Left lung (tissue), 10 donors: ENCODE data around the gene TMEM82. TPM values are rescaled to one million over a fixed set of nuclear protein-coding genes. Genes with fewer than 3 reads are reported as not detected.
A peak's percentile ranks its signal among the peaks of the same experiment; 100 is the strongest.

Experiments
- ATAC-seq: fragments of 200-7000 bp; cut with Tn5 transposase; one replicate; pipeline ENCODE4 v1.9.1; 2020; ENCODE audit warnings: moderate library complexity
- DNase-seq, 4 donors: peaks; one replicate each; pipeline ENCODE4 v3.0.0-alpha.2; 2013 to 2020
- H3K27ac ChIP-seq, 2 donors: fragments of 200-600 bp; sonication (generic) in 1 of 2; one replicate each; pipeline versions ENCODE4 v1.5.0 to v1.8.0; 2020 to 2021
- H3K27me3 ChIP-seq, 2 donors: fragments of 200-600 bp; sonication (generic) in 1 of 2; one replicate each; pipeline versions ENCODE4 v1.5.0 to v1.8.0; 2020 to 2021
- H3K36me3 ChIP-seq, 2 donors: fragments of 200-600 bp; sonication (generic) in 1 of 2; one replicate each; pipeline versions ENCODE4 v1.5.0 to v1.8.0; 2020 to 2021
- H3K4me1 ChIP-seq, 2 donors: fragments of 200-600 bp; one replicate each; pipeline ENCODE4 v1.8.0; 2021
- H3K4me3 ChIP-seq, 2 donors: fragments of 200-600 bp; sonication (generic) in 1 of 2; one replicate each; pipeline versions ENCODE4 v1.5.0 to v1.8.0; 2020 to 2021; ENCODE audit warnings: mild to moderate bottlenecking in 1 of 2
- H3K9me3 ChIP-seq, 2 donors: fragments of 200-600 bp; sonication (generic) in 1 of 2; one replicate each; pipeline versions ENCODE4 v1.5.0 to v1.8.0; 2020 to 2021
- intact Hi-C, 2 donors: fragments of 100-400 bp; cut with DNase I; formaldehyde crosslinking; loops; one replicate each; pipeline versions ENCODE4 v1.11.2 to v1.14.2; 2022
- polyA plus RNA-seq, 6 donors: library from polyadenylated mRNA; unstranded; fragments of 120-200 nt; gene quantifications; one replicate each; pipeline ENCODE4 v1.2.1, GENCODE V29; 2013; ENCODE audit not compliant: insufficient read length in 6 of 6
- total RNA-seq, 2 donors: library from RNA; stranded (reverse); fragmentation: NEBNext Ultra II Directional; extraction: Animal tissue kit (Norgen Biotek cat#: 25700); gene quantifications; one replicate each; pipeline ENCODE4 v1.2.1, GENCODE V29; 2021
- TF ChIP-seq, protein P1 (sequence below), 2 donors: fragments of 200-600 bp; sonication (generic) in 1 of 2; IDR thresholded peaks; one replicate each; pipeline versions ENCODE4 v1.5.0 to v1.8.0; 2021; ENCODE audit warnings: antibody characterized with exemption in 2 of 2
- donor health status: DM: no; HTN: yes; CAD: no.
- donor health status: DM: no; HTN: no; CAD: no.

TMEM82 gene
- total and polyA plus RNA-seq, 8 donors: 0.14 to 0.15 TPM; not detected in 6

DNA sequence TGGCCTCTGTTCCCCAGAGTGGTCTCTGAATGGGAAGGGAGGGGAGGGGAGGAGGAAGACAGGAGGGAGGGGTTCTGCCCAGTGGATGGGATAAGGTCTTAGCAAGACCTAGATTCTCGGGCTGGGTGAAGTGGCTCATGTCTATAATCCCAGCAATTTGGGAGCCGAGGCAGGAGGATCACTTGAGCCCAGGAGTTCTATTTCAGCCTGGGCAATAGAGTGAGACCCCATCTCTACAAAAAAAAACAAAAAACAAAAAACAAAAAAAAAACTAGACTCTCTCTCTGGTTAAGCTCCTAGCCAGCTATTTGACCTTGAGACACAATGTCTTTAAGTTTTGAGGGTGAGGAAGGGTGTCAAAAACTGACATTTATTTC lies 53.8 kb downstream of the TMEM82 start:
- intact Hi-C loops: no loop called here
- no peak overlapping the region for H3K4me3 ChIP-seq
- H3K27ac ChIP-seq: peak overlapping the region in 1 of 2 donors; percentile 26
- peaks cover 23 to 47% of the 10 kb centered on the region in 2 donors for H3K4me1 ChIP-seq
- TF ChIP-seq, protein P1, sequence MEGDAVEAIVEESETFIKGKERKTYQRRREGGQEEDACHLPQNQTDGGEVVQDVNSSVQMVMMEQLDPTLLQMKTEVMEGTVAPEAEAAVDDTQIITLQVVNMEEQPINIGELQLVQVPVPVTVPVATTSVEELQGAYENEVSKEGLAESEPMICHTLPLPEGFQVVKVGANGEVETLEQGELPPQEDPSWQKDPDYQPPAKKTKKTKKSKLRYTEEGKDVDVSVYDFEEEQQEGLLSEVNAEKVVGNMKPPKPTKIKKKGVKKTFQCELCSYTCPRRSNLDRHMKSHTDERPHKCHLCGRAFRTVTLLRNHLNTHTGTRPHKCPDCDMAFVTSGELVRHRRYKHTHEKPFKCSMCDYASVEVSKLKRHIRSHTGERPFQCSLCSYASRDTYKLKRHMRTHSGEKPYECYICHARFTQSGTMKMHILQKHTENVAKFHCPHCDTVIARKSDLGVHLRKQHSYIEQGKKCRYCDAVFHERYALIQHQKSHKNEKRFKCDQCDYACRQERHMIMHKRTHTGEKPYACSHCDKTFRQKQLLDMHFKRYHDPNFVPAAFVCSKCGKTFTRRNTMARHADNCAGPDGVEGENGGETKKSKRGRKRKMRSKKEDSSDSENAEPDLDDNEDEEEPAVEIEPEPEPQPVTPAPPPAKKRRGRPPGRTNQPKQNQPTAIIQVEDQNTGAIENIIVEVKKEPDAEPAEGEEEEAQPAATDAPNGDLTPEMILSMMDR (IDR thresholded peaks at IDR 0.05): no peak
- no peaks in the 10 kb centered on the region for H3K9me3 ChIP-seq
- ATAC-seq (no peak), DNase-seq (no peak)
- no peaks in the 10 kb centered on the region for H3K27me3 ChIP-seq
- H3K36me3 ChIP-seq: no peaks in the 10 kb centered on the region

Other genes starting within 250 kb of the TMEM82 start
- 10 to 100 TPM in 1 of 2 donors, 1 to 10 TPM in 1; 9.8 to 12.0 TPM for gene CASP9, start 218.3 kb upstream of the TMEM82 start, total RNA-seq
- 10 to 100 TPM; 15.3 to 22.5 (median 19.6) TPM for gene CASP9, start 218.3 kb upstream of the TMEM82 start, polyA plus RNA-seq
- 10 to 100 TPM; 24.3 to 26.3 TPM for gene DNAJC16, start 215.7 kb upstream of the TMEM82 start, total RNA-seq
- 10 to 100 TPM; 15.9 to 21.3 (median 18.7) TPM for gene DNAJC16, start 215.7 kb upstream of the TMEM82 start, polyA plus RNA-seq
- 1 to 10 TPM in 1 of 2 donors, under 1 TPM in 1; 0.35 to 1.1 TPM for gene AGMAT, start 157.4 kb upstream of the TMEM82 start, total RNA-seq
- 1 to 10 TPM in 1 of 6 donors, under 1 TPM in 5; 0.43 to 1.1 (median 0.72) TPM for gene AGMAT, start 157.4 kb upstream of the TMEM82 start, polyA plus RNA-seq
- gene DDI2, start 125.0 kb upstream of the TMEM82 start, total RNA-seq: 10 to 100 TPM; 24.3 to 37.7 TPM
- 10 to 100 TPM; 20.4 to 26.1 (median 22.4) TPM for gene DDI2, start 125.0 kb upstream of the TMEM82 start, polyA plus RNA-seq
- gene PLEKHM2, start 58.2 kb upstream of the TMEM82 start, total RNA-seq: 10 to 100 TPM; 72.9 to 86.8 TPM
- gene PLEKHM2, start 58.2 kb upstream of the TMEM82 start, polyA plus RNA-seq: 10 to 100 TPM; 51.5 to 64.3 (median 57.3) TPM
- 1 to 10 TPM; 1.4 to 2.6 TPM for gene SLC25A34, start 6.2 kb upstream of the TMEM82 start, total RNA-seq
- gene SLC25A34, start 6.2 kb upstream of the TMEM82 start, polyA plus RNA-seq: 1 to 10 TPM; 3.4 to 6.2 (median 4.4) TPM
- 10 to 100 TPM; 52.3 to 57.1 TPM for gene FBLIM1, start 16.3 kb downstream of the TMEM82 start, total RNA-seq
- gene FBLIM1, start 16.3 kb downstream of the TMEM82 start, polyA plus RNA-seq: 10 to 100 TPM; 57.3 to 90.0 (median 76.3) TPM
- gene UQCRHL, start 65.2 kb downstream of the TMEM82 start, total RNA-seq: 1 to 10 TPM; 1.2 TPM
- gene UQCRHL, start 65.2 kb downstream of the TMEM82 start, polyA plus RNA-seq: 1 to 10 TPM; 2.1 to 3.2 (median 2.5) TPM
- gene SPEN, start 105.2 kb downstream of the TMEM82 start, total RNA-seq: 10 to 100 TPM; 37.2 to 54.1 TPM
- gene SPEN, start 105.2 kb downstream of the TMEM82 start, polyA plus RNA-seq: 10 to 100 TPM; 61.4 to 71.4 (median 64.6) TPM
- gene ZBTB17, start 233.6 kb downstream of the TMEM82 start, total RNA-seq: 10 to 100 TPM; 31.2 to 39.9 TPM
- 10 to 100 TPM; 27.4 to 46.5 (median 33.1) TPM for gene ZBTB17, start 233.6 kb downstream of the TMEM82 start, polyA plus RNA-seq